ENCODE data around the gene STAG1.
"Not testable (repeated sequence)": the region's sequence is repeated elsewhere in the genome, so short reads cannot be mapped to it uniquely, and the experiment has no call there.

STAG1 gene

DNA sequence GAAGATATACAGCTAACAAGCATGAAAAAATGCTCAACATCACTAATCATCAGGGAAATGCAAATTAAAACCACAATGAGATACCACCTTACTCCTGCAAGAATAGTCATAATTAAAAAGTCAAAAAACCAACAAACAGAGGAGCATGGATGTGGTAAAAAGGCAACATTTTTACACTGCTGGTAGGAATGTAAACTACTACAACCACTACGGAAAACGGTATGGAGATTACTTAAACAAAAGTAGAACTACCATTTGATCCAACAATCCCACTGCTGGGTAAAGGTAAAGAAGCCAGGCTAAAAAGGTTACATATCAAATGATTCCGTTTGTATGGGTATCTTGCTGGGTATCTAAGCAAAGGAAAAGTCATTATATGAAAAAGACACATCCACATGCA, 53.8 kb downstream of the STAG1 start:
- DNase-seq: no peak

DNA sequence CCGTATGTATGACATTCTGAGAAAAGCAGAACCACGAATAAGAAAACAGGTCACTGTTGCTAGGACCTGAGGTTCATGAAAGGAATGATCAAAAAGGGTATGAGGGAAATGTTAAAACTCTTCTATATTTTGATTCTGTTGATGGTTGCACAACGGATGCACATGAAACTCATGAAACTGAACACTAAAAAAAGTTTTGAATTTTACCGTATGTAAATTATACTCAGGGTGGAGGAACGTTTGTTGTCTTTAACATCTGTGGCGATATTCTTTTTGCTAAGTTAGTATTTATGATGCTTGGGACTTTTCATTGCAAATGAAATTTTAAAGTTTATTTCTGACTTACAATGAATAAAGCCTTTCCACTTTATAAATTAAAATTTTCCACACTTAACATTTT, 55.4 kb downstream of the STAG1 start:
- DNase-seq: no peak

DNA sequence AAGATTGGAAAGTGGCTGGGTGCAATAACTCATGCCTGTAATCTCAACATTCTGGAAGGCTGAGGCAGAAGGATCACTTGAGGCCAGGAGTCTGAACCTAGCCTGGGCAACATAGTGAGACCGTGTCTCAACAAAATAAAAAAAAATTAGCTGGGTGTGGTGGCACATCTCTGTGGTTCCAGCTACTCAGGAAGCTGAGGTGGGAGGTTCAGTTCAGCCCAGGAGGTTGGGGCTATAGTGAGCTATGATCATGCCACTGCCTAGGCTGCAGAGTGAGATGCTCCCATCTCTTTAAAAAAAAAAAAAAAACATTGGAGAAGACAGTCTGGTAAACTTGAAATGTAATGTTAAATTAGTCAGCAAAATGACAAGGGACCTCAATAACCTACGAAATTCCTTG, 57.9 kb downstream of the STAG1 start:
- no peak for DNase-seq

DNA sequence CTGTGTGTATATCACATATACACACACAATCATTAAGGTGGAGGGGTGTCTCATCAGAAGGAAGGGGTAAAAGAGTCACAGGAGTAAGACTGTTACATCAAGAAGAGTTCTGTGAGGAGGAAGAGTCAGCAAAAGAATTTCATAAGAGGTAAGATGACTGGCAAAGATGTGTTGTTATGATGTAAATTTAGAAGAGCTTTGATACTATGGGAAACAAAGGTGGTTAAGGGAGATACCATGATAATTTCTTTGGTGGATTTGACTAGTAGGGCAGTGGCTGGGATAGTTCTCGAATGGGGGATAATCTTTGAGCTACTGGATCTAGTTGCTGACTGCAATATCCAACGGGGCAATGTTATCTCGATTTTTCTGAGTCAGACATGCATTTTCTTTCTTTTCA, 61.6 kb downstream of the STAG1 start:
- no peak for DNase-seq

DNA sequence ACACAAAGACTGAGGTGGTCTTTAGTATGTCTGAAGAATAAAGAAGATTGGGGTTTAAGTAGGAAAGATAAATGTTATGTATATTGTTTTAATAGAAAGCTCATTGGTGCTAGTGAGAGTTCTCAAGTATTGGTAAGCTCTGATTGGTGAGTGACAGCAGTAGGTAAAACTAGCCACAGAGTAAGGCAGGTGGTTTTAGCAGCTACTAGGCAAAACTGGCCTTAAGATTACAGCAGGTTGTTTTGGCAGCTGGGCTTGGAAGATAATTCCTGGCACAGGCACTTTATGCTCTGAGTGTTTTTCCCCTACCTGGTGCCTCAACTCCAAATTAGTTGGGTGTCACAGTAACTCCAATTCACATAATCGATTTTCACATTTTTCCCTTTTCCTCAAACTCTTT, 66.3 kb downstream of the STAG1 start:
- DNase-seq: no peak

DNA sequence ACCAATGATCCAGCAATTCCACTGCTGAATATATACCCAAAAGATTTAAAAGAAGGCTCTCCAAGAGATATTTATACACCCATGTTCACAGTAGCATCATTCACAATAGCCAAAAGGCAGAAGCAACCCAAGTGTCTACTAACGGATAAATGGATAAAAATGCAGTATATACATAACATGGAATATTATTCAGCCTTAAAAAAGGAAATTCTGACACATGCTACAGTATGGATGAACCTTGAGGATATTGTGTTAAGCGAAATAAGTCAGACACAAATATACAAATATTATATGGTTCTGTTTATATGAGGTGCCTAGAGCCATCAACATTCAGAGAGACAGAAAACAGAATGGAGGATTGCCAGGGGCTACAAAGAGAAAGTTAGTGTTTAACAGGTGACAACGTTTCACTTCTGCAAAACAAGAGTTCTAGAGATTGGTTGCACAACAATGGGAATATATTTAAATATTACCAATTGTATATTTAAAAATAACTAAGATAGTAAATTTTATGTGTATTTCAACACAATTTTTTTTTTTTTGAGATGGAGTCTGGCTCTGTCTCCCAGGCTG, 69.4 kb downstream of the STAG1 start:
- DNase-seq: no peak

GRCh38 chr3:136678981-136679380, 73.2 kb downstream of the STAG1 start:
- no peak for DNase-seq

DNA sequence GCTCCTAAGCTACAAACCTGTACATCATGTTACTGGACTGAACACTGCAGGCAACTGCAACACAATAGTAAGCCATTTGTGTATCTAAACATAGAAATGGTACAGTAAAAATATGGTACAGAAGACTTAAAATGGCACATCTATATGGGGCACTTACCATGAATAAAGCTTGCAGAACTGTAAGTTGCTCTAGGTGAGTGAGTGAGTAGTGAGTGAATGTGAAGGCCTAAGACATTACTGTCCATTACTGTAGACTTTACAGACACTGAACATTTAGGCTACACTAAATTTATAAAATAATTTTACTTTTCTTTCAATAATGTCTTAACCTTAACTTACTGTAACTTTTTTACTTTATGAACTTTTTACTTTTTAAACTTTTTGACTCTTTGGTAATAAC, 76.2 kb downstream of the STAG1 start:
- no peak for DNase-seq

DNA sequence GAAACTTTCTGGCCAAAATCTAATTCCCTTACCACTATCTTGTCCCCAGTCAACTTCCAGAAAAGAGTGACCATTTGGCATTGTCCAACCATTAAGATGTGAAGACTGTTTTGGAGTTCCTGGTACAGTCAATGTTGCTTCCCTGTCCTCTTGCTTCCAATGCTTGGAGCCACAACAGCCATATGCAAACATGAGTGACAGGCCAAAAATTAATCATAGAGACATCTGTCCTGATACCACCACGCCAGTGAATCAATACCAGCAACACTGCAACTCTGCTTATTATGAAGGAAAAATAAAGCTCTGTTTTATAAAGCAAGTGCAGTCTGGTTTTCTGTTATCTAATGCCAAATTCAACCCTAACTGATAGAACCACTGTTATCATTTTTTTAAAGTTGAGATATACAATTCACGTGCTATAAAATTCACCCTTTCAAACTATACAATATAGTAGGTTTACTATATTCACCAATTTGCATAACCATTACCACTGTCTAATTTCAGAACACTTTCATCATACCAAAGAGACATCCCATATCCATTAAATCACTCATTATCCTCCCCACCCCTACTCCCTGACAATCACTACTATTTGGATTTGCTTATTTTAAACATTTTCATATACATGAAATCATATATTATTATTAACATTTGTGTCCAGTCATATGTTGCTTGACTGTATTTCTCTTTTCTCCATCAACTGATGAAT, 76.9 kb downstream of the STAG1 start:
- no peak for DNase-seq

DNA sequence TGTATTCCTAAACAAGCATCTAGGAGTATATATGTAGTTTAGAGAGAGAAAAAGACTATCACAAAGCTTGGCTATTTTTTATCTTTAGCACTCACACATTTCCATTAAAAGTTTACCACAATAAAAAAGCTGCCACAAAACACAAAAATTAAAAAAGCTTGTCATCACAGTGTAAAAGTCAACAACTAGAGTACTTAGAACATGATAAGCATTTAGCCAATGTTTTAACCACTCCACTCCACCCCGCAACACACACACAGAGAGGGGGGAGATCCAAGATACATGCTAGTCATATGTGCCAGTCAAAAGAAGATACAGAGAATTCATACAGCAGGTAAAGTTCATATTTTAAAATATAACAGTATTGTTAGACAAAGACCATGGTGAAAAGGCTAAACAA, 79.7 kb downstream of the STAG1 start:
- no peak for DNase-seq

DNA sequence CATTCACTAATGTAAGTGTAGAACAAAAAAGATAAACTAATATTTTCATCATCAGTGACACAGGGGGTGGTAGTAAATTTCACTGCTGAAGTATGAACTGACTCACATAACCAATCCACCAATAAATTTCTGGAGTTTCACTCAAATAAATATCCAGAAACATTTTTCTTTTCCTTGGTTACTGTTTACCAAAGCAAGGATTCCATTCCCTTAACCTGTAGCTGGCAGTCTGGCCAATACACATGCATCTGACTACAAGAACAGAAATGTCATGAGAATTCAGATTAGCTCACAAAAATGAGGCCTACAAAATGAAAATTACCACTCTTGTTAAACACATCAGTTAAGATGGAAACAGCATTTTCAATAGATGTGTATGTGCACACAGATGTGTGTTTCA, 80.3 kb downstream of the STAG1 start:
- DNase-seq: no peak

DNA sequence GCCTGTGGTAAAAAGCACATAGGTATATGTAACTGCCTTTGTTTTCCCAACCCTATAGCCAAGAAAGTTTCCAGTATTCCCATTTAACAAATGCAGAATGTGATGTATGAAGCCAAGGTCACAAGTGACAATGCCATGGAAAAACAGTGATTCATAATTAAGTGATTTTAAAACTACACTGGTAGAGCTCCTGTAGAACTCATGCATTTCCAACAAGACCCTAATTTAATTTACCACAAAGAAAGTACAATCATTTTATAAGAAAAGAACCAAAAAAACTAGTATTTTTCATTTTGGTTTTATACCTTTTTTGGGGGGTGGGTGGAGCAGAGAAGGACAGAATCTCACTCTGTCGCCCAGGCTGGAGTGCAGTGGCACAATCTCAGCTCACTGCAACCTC, 82.0 kb downstream of the STAG1 start:
- DNase-seq: no peak

- no peak for DNase-seq
Measured at GRCh38 chr3:136667081-136667480, 85.1 kb downstream of the STAG1 start.

DNA sequence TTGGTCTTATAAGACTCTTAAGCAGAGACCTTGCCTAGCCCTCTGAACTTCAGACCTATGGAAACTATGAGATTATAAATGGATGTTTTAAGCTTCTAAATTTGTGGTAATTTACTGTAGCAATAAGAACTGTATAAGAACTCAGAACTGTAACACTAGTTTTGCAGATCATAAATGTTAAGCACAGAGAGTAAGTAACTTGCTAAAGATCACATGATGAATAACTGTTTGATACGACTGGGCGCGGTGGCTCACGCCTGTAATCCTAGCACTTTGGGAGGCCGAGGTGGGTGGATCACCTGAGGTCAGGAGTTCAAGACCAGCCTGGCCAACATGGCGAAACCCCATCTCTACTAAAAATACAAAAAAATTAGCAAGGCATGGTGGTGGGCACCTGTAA, 85.9 kb downstream of the STAG1 start:
- not testable (repeated sequence) for DNase-seq

DNA sequence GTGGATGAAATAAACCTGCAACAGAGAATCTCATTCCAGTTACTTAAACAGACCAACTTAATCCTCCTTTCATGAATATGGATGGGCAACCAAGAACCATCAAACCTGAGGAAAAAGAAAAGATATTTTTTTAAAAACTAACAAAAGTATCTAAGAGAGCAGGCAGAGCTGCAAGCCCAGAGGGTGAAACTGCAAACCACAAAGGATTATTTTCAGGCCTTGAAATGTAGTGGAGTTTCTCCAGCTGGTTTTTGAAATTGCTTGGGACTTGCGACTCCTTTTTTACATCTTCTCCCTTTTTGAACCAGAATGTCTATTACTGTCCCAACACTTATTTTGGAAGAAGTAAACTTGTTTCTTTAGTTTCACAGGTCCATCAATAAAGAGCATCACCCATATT, 87.4 kb downstream of the STAG1 start:
- DNase-seq: no peak

- no peak for DNase-seq
Measured at GRCh38 chr3:136661282-136661681, 90.9 kb downstream of the STAG1 start.

DNA sequence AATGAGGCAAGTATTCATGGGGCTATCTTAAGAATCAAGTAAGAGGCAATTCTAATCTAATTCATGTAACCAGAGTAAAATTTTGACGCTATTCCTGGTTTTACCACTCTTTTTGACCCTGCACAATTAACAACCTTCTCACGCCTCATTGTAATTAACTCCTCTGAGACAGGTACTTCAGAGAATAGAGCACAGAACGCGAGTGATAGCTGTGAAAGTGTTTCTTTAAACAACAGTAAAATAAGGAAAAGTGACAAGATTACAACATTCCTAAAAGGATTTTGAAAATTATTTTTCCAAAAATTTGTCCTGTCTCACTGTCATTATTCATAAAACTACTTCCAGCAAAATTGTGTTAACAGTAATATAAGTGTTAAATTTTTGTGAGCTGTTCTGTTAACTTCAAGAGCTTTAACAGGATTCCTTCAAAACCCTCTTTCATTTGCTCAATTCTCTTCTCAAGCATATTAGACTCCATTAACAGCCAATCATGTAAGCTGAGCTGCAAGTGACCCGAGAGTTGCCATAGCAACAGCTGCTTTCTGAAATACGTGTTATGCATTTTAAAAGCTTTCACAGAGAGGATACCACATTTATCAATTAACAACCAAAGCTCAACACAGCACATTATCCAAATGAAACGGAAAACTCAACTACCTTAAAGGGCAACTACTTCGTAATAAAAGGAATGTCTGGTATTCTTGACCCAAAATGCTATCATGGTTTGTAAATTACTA, 93.1 kb downstream of the STAG1 start:
- no peak for DNase-seq

DNA sequence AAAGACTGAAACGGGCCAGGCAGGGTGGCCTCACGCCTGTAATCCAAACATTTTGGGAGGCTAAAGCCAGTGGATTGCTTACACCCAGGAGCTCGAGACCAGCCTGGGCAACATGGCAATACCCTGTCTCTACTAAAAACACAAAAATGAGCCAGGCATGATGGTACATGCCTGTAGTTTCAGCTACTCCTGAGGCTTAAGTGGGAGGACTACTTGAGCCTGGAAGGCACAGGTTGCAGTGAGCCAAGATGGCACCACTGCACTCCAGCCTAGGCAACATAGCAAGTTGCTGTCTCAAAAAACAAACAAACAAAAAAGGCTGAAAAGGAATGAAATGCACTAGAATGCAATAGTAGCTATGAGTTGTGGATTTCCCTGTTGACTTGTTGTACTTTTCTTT, 94.7 kb downstream of the STAG1 start:
- DNase-seq: no peak

DNA sequence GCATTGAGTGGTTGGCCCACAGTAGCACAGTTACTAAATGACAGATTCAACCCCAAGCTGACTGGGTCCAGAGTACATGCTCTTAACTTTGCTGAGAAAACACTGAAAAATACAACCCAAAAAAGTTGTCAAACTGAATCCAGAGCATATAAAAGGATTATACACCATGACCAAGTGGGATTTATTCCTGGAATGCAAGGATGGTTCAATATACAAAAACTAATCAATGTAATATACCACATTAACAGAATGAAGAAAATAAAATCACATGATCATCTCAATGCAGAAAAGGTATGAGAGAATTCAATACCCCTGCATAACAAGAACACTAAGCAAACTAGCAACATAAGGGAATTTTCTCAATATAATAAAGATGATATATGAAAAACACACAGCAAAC, 98.5 kb downstream of the STAG1 start:
- no peak for DNase-seq

DNA sequence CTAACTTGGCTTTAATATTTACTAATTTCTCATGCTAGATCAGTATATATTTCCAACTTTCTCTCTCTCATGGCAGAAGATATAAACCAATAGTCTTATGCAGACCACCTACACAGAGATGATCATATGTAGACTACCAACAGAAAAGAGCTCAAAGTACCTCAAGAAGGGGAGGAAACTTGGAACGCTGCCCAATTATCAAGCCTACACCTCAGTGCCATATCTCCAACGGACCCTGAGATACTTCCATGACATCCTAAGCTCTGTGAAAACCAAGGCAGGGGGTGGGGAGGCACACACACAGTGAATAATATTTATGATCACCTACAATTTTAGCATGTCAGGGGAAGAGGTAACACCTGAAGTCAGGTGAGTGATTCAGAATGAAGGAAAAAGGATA, 100.6 kb downstream of the STAG1 start:
- no peak for DNase-seq

DNA sequence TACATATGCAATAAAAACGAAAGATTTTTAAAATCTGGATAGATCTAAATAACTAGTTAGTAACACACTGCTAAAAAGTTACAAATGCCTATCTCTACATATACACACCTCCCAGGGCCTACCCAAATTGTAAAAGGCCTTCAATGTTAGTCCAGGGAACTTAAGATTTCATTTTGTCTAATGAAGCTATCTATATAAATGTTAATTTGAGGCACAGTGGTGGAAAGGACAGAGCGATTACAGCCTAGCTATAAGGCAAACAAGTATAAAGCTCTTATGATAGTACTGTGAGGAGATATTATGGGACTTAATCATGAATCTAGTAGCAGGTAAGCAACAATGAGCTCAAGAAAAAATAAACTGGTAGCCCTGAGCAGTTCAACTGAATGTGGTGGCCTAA, 101.7 kb downstream of the STAG1 start:
- no peak for DNase-seq

DNA sequence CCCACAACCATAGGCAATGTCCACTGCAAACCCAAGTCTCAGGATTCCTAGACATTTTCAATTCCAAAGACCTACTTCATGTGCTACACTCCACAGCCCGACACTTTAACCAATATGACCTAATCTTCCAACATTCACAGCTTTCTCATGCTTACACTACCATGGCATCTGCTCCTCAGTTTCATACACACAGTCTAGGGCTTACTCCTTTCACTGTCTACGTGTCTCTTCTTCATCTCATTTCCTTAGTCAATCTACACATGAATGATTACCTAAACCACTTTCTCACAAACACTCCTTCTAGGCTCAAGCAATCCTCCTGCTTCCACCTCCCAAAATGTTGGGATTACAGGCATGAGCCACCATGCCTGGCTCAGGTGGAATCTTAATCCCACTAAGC, 106.3 kb downstream of the STAG1 start:
- no peak for DNase-seq

- no peak for DNase-seq
Measured at GRCh38 chr3:136644212-136644611, 108.0 kb downstream of the STAG1 start.

- DNase-seq: not testable (repeated sequence)
Measured at GRCh38 chr3:136643380-136643779, 108.8 kb downstream of the STAG1 start.

DNA sequence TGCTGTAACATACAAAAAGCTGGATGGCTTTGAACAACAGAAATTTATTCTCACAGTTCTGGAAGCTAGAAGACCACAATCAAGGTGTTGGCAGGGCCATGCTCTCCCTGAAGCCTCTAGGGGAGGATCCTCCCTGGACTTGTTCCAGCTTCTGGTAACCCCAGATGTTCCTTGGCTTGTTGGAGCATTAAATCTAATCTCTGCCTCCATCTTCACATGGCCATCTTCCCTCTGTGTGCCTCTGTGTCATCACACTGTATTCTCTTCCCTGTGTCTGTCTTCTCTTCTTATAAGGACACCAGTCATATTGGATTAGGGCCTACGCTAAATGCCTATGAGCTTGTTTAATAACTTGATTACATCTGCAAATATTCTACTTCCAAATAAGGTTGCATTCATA, 109.5 kb downstream of the STAG1 start:
- DNase-seq: no peak

All from GDM1 (cell line).